ENCODE results near the gene NPHP1.

DNA sequence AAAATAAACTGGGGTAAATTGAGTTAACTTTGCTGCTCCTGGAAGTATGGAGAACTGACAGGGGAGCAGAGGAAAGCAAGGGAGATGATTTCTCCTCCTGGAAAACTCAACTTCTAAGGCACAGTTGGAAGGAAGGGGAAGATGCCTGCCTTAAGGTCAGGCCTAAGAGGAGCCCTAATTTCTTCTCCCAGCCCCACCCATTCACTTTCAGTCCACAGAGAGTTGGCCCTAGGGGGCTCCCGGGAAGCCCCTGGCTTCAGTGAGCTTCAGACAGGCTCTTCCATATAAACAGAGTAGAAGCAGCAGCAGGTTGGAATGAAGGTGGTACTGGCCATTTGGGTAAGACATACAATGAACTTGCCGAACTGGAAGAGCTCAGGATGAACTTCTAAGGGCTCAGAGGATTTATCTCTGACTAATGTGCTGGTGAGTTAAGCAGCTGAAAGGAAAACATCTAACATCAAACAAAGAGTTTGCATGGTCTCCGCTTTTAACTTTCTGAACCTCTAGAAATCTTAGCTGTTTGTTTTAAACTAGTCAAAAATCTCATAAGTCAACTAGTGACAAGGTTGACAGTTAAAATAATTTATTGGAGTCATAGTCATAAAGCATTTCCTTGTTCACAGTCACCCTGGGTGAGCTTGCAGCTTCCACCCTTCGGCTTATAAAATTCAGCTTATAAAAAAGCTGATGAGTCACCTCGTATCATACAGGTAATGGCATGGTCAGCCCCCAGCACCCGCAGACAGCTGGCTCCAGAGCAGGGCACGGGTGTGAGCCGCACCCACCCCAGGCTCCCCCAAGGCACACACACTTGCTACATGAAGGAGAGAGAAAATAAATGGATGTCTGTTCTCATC is 99.0 kb downstream of the NPHP1 start:
- TF ChIP-seq, protein P1, sequence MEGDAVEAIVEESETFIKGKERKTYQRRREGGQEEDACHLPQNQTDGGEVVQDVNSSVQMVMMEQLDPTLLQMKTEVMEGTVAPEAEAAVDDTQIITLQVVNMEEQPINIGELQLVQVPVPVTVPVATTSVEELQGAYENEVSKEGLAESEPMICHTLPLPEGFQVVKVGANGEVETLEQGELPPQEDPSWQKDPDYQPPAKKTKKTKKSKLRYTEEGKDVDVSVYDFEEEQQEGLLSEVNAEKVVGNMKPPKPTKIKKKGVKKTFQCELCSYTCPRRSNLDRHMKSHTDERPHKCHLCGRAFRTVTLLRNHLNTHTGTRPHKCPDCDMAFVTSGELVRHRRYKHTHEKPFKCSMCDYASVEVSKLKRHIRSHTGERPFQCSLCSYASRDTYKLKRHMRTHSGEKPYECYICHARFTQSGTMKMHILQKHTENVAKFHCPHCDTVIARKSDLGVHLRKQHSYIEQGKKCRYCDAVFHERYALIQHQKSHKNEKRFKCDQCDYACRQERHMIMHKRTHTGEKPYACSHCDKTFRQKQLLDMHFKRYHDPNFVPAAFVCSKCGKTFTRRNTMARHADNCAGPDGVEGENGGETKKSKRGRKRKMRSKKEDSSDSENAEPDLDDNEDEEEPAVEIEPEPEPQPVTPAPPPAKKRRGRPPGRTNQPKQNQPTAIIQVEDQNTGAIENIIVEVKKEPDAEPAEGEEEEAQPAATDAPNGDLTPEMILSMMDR (IDR thresholded peaks at IDR 0.05 in 8 of 11, conservative IDR thresholded peaks at IDR 0.05 in 3 of 11) = no peak
- no peak for TF ChIP-seq POLR2AphosphoS5 (IDR thresholded peaks at IDR 0.05)
